Activated T-helper 1 cell treated with anti-CD3 and anti-CD28 coated beads, Interleukin-12 subunit alpha, Interleukin-12 subunit beta, Interleukin-2, Interleukin-4 antibody, amounts not matched to agents 30 ng/mL and 10 ng/mL and 1 ng/mL, durations not matched to agents 14 hours and 24 hours and 36 hours (primary cell): Measurements from ENCODE around the gene GPAT2. TPM values are rescaled to one million over a fixed set of nuclear protein-coding genes. Genes with fewer than 3 reads are reported as not detected.
"Not testable (repeated sequence)": the region's sequence is repeated elsewhere in the genome, so short reads cannot be mapped to it uniquely, and the experiment has no call there.

Source experiments
- DNase-seq: peaks from one replicate; pipeline ENCODE4 v3.0.0; 2021; ENCODE audit warnings: low spot score
- H3K27ac Mint-ChIP-seq: one replicate; pipeline ENCODE4 v1.8.0; 2021; ENCODE audit warnings: mild to moderate bottlenecking, mixed read lengths
- H3K27me3 Mint-ChIP-seq: one replicate; pipeline ENCODE4 v1.8.0; 2022; ENCODE audit warnings: mild to moderate bottlenecking, moderate library complexity, mixed read lengths; ENCODE audit not compliant: insufficient read depth
- H3K36me3 Mint-ChIP-seq: one replicate; pipeline ENCODE4 v1.8.0; 2021; ENCODE audit warnings: low read depth, mixed read lengths
- H3K4me1 Mint-ChIP-seq: one replicate; pipeline ENCODE4 v1.8.0; 2021; ENCODE audit warnings: low read depth, mixed read lengths
- H3K4me3 Mint-ChIP-seq: one replicate; pipeline ENCODE4 v1.8.0; 2021; ENCODE audit warnings: mild to moderate bottlenecking, moderate library complexity, mixed read lengths
- H3K9me3 Mint-ChIP-seq: one replicate; pipeline ENCODE4 v1.8.0; 2021; ENCODE audit warnings: mixed read lengths
- intact Hi-C: fragments of 100-400 bp; cut with micrococcal nuclease; formaldehyde crosslinking; loops from one replicate; pipeline ENCODE4 v1.15.1; 2024
- total RNA-seq: library from RNA; stranded (reverse); gene quantifications from 2 replicates; pipeline ENCODE4 v1.2.3, GENCODE V29; 2022

GPAT2 gene
- total RNA-seq, result 18.4 and 18.7 TPM in 2 replicates

GRCh38 chr2:96034792-96035191, at the start of gene GPAT2:
GPAT2 (minus strand) TSS chr2:96034916; CDS start chr2:96032359, 2,557 bp downstream.
- H3K27me3 Mint-ChIP-seq, DNase-seq, H3K36me3 Mint-ChIP-seq, H3K9me3 Mint-ChIP-seq, H3K27ac Mint-ChIP-seq, intact Hi-C loops, H3K4me1 Mint-ChIP-seq, H3K4me3 Mint-ChIP-seq: not testable (repeated sequence)

GRCh38 chr2:96083989-96084857, 49.5 kb upstream of the GPAT2 start:
- Mint-ChIP-seq H3K27ac (no peak overlapping the region), H3K9me3 (no peaks in the 10 kb centered on the region), H3K4me1 (no peaks in the 10 kb centered on the region), H3K4me3 (no peak overlapping the region), H3K36me3 (no peaks in the 10 kb centered on the region), H3K27me3 (peaks cover 15% of the 10 kb centered on the region)
- DNase-seq, result no peak
- intact Hi-C loops, result no loop called here

- H3K27ac Mint-ChIP-seq, result no peak overlapping the region
Measured at GRCh38 chr2:96083064-96083939, 48.6 kb upstream of the GPAT2 start.

GRCh38 chr2:96082211-96083063, 47.7 kb upstream of the GPAT2 start:
- no peak for DNase-seq
- peaks cover 20% of the 10 kb centered on the region for H3K27me3 Mint-ChIP-seq
- no peak overlapping the region for H3K4me3 Mint-ChIP-seq
- no peaks in the 10 kb centered on the region for H3K9me3 Mint-ChIP-seq
- no peaks in the 10 kb centered on the region for H3K36me3 Mint-ChIP-seq
- no peak overlapping the region for H3K27ac Mint-ChIP-seq
- intact Hi-C loops, result no loop called here
- H3K4me1 Mint-ChIP-seq, result no peaks in the 10 kb centered on the region

More at GRCh38 chr2:96083064-96083939, 48.6 kb upstream of the GPAT2 start:
- Mint-ChIP-seq H3K4me3 (no peak overlapping the region), H3K4me1 (no peaks in the 10 kb centered on the region), H3K27me3 (peaks cover 21% of the 10 kb centered on the region), H3K9me3 (no peaks in the 10 kb centered on the region), H3K36me3 (no peaks in the 10 kb centered on the region)
- DNase-seq, result no peak
- intact Hi-C loops, result no loop called here

- intact Hi-C loops, result no loop called here
- no peak for DNase-seq
- Mint-ChIP-seq H3K4me3 (no peak overlapping the region), H3K9me3 (no peaks in the 10 kb centered on the region), H3K36me3 (no peaks in the 10 kb centered on the region), H3K27me3 (peaks cover 24% of the 10 kb centered on the region), H3K4me1 (no peaks in the 10 kb centered on the region), H3K27ac (no peak overlapping the region)
Measured at GRCh38 chr2:96081042-96081441, 46.3 kb upstream of the GPAT2 start.

GRCh38 chr2:96075199-96075771, 40.6 kb upstream of the GPAT2 start:
- Mint-ChIP-seq H3K9me3 (no peaks in the 10 kb centered on the region), H3K4me1 (no peaks in the 10 kb centered on the region)

GRCh38 chr2:96074156-96074555, 39.4 kb upstream of the GPAT2 start:
- no peak overlapping the region for H3K27ac Mint-ChIP-seq
- H3K4me3 Mint-ChIP-seq, result no peak overlapping the region
- no peaks in the 10 kb centered on the region for H3K9me3 Mint-ChIP-seq
- DNase-seq, result no peak
- intact Hi-C loops, result no loop called here
- no peaks in the 10 kb centered on the region for H3K4me1 Mint-ChIP-seq
- H3K36me3 Mint-ChIP-seq, result no peaks in the 10 kb centered on the region
- H3K27me3 Mint-ChIP-seq, result peaks cover 27% of the 10 kb centered on the region

More at GRCh38 chr2:96075199-96075771, 40.6 kb upstream of the GPAT2 start:
- no peak overlapping the region for H3K27ac Mint-ChIP-seq
- DNase-seq, result no peak
- peaks cover 31% of the 10 kb centered on the region for H3K27me3 Mint-ChIP-seq
- H3K4me3 Mint-ChIP-seq, result no peak overlapping the region
- no peaks in the 10 kb centered on the region for H3K36me3 Mint-ChIP-seq
- intact Hi-C loops, result no loop called here

GRCh38 chr2:96073170-96073775, 38.6 kb upstream of the GPAT2 start:
- DNase-seq, result no peak
- intact Hi-C loops, result no loop called here
- Mint-ChIP-seq H3K36me3 (no peaks in the 10 kb centered on the region), H3K4me3 (no peak overlapping the region), H3K27me3 (peaks cover 22% of the 10 kb centered on the region), H3K9me3 (no peaks in the 10 kb centered on the region), H3K4me1 (no peaks in the 10 kb centered on the region), H3K27ac (no peak overlapping the region)

GRCh38 chr2:96072746-96073145, 38.0 kb upstream of the GPAT2 start:
- Mint-ChIP-seq H3K27me3 (peaks cover 18% of the 10 kb centered on the region), H3K4me1 (no peaks in the 10 kb centered on the region), H3K4me3 (no peak overlapping the region), H3K9me3 (no peaks in the 10 kb centered on the region), H3K27ac (no peak overlapping the region), H3K36me3 (no peaks in the 10 kb centered on the region)
- intact Hi-C loops, result no loop called here
- DNase-seq, result no peak

- H3K27me3 Mint-ChIP-seq, result peaks cover 20% of the 10 kb centered on the region
- H3K27ac Mint-ChIP-seq, intact Hi-C loops, H3K36me3 Mint-ChIP-seq, H3K4me1 Mint-ChIP-seq, H3K9me3 Mint-ChIP-seq, H3K4me3 Mint-ChIP-seq, DNase-seq: not testable (repeated sequence)
Measured at GRCh38 chr2:96071977-96072491, 37.3 kb upstream of the GPAT2 start.

GRCh38 chr2:96071087-96071976, 36.6 kb upstream of the GPAT2 start:
- DNase-seq, H3K4me1 Mint-ChIP-seq, intact Hi-C loops, H3K27ac Mint-ChIP-seq, H3K36me3 Mint-ChIP-seq, H3K4me3 Mint-ChIP-seq, H3K9me3 Mint-ChIP-seq: not testable (repeated sequence)
- H3K27me3 Mint-ChIP-seq, result peaks cover 17% of the 10 kb centered on the region
